GM12878 (cell line): ENCODE measurements around the gene ZCCHC9.

Experiments
- EP300 ChIP-seq, 2 experiments: fragments of 150-350 bp in 1 of 2; IDR thresholded peaks; 2 replicates each; pipeline ENCODE4 v1.6.1; 2011 to 2012; ENCODE audit warnings: low read depth in 2 of 2, low read length in 2 of 2, borderline replicate concordance in 1 of 2, improper control_type of control experiment in 1 of 2, inconsistent platforms in 1 of 2; ENCODE audit not compliant: control insufficient read depth in 1 of 2
- IKZF1 ChIP-seq: fragments of 450-650 bp; conservative IDR thresholded peaks from 2 replicates; pipeline ENCODE4 v1.6.1; 2017; ENCODE audit warnings: antibody characterized with exemption, mild to moderate bottlenecking
- POLR2A ChIP-seq: IDR thresholded peaks from 2 replicates; pipeline ENCODE4 v1.6.1; 2011; ENCODE audit warnings: low read depth, mild to moderate bottlenecking, low read length
- RCOR1 ChIP-seq: conservative IDR thresholded peaks from 2 replicates; pipeline ENCODE4 v1.6.1; 2012; ENCODE audit warnings: low read depth, low read length, improper control_type of control experiment
- TARDBP ChIP-seq: IDR thresholded peaks from 2 replicates; pipeline ENCODE4 v1.6.1; 2016; ENCODE audit warnings: borderline replicate concordance
- TCF7 ChIP-seq: IDR thresholded peaks from 2 replicates; pipeline ENCODE4 v1.6.1; 2014; ENCODE audit warnings: antibody characterized with exemption, borderline replicate concordance
- TF ChIP-seq, protein P1 (sequence below), 3 experiments: IDR thresholded peaks in 2 of 3; conservative IDR thresholded peaks in 1 of 3; 2 replicates each; pipeline ENCODE4 v1.5.1; 2011; ENCODE audit warnings: low read depth in 3 of 3, low read length in 3 of 3, mild to moderate bottlenecking in 3 of 3, control low read depth in 2 of 3, moderate library complexity in 2 of 3, inconsistent platforms in 1 of 3, mixed read lengths in 1 of 3; ENCODE audit not compliant: control insufficient read depth in 2 of 3, insufficient read depth in 1 of 3; ENCODE audit errors: extremely low read depth in 1 of 3

DNA sequence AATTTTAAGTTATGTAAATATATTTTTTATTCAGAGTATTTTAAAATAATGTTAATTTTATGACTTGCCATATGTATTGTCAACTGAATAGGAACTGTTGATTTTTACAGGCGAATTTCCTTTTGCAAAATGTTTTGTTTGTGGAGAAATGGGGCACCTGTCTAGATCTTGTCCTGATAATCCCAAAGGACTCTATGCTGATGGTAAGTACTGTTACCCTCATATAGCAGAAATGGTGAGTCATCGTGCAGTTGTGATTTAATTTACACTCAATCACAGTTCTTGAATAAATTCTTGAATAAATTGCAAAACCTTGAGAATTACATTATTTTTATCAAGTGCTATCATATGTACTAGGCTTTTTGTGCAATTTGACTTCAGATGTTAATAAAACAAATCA, 7.4 kb downstream of the ZCCHC9 start:
- TF ChIP-seq, protein P1, sequence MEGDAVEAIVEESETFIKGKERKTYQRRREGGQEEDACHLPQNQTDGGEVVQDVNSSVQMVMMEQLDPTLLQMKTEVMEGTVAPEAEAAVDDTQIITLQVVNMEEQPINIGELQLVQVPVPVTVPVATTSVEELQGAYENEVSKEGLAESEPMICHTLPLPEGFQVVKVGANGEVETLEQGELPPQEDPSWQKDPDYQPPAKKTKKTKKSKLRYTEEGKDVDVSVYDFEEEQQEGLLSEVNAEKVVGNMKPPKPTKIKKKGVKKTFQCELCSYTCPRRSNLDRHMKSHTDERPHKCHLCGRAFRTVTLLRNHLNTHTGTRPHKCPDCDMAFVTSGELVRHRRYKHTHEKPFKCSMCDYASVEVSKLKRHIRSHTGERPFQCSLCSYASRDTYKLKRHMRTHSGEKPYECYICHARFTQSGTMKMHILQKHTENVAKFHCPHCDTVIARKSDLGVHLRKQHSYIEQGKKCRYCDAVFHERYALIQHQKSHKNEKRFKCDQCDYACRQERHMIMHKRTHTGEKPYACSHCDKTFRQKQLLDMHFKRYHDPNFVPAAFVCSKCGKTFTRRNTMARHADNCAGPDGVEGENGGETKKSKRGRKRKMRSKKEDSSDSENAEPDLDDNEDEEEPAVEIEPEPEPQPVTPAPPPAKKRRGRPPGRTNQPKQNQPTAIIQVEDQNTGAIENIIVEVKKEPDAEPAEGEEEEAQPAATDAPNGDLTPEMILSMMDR (IDR thresholded peaks at IDR 0.05 in 2 of 3, conservative IDR thresholded peaks at IDR 0.05 in 1 of 3; ENCODE audit: control insufficient read depth in 2 of 3, extremely low read depth in 1 of 3, insufficient read depth in 1 of 3, low read depth in 3 of 3, low read length in 3 of 3), result no peak
- TF ChIP-seq TCF7 (no peak), POLR2A (no peak), RCOR1 (no peak), IKZF1 (no peak), TARDBP (no peak), EP300 (IDR thresholded peaks at IDR 0.05; ENCODE audit: borderline replicate concordance in 1 of 2, control insufficient read depth in 1 of 2, low read depth in 2 of 2, low read length in 2 of 2) (no peak)
